RWPE2 (cell line): ENCODE data around the gene DLST.
"Not testable (repeated sequence)": the region's sequence is repeated elsewhere in the genome, so short reads cannot be mapped to it uniquely, and the experiment has no call there.

Experiments used
- ATAC-seq: fragments of 200-7000 bp; cut with Tn5 transposase; 3 replicates; pipeline ENCODE4 v1.9.1; 2021; ENCODE audit warnings: low read depth
- DNase-seq: peaks from one replicate; pipeline ENCODE4 v3.0.0-alpha.2; 2020; ENCODE audit warnings: low spot score
- H3K27ac ChIP-seq: fragments of 450-650 bp; 2 replicates; pipeline ENCODE4 v1.5.1; 2017; ENCODE audit warnings: mild to moderate bottlenecking; ENCODE audit not compliant: poor library complexity, severe bottlenecking
- H3K27me3 ChIP-seq: fragments of 250-450 bp; sonication (Bioruptor Pico); 2 replicates; pipeline ENCODE4 v1.5.1; 2021; ENCODE audit warnings: mild to moderate bottlenecking, moderate library complexity; ENCODE audit not compliant: insufficient read depth, poor library complexity, severe bottlenecking
- H3K36me3 ChIP-seq: fragments of 250-450 bp; sonication (Bioruptor Pico); 2 replicates; pipeline ENCODE4 v1.5.1; 2020; ENCODE audit warnings: low read depth, mild to moderate bottlenecking, moderate library complexity
- H3K4me1 ChIP-seq: fragments of 250-450 bp; sonication (Bioruptor Pico); 2 replicates; pipeline ENCODE4 v1.5.1; 2021; ENCODE audit warnings: mild to moderate bottlenecking, moderate library complexity; ENCODE audit not compliant: insufficient read depth, poor library complexity, severe bottlenecking
- H3K4me3 ChIP-seq: fragments of 250-450 bp; sonication (Bioruptor Pico); 2 replicates; pipeline ENCODE4 v1.5.1; 2021; ENCODE audit warnings: mild to moderate bottlenecking, moderate library complexity; ENCODE audit not compliant: severe bottlenecking
- H3K9me3 ChIP-seq: fragments of 250-450 bp; sonication (Bioruptor Pico); 2 replicates; pipeline ENCODE4 v1.5.1; 2021; ENCODE audit warnings: mild to moderate bottlenecking, moderate library complexity; ENCODE audit not compliant: severe bottlenecking
- CTCF ChIP-seq: fragments of 450-650 bp; IDR thresholded peaks from one replicate; pipeline ENCODE4 v1.5.1; 2017; ENCODE audit warnings: mild to moderate bottlenecking, moderate library complexity; ENCODE audit not compliant: poor library complexity, severe bottlenecking

Gene DLST

DNA sequence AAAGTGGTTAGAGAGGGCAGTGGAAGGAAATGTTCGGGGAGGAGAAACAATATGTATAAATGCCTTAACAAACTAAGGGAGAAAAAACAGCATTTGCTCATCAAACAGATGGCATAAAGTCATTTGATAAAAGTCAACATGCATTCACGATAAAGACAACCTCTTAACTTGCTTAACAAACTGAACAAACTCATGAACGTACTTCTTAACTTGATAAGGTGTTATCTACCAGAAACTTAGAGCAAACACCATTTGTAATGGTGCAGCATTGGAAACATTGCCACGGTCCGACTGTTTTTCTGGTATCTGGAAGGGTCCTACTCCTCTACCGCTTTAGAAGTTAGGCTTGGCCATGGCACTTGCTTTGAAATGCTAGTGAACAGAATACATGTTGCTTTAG lies 45.5 kb downstream of the DLST start:
- Histone ChIP-seq H3K27ac (no peak overlapping the region), H3K9me3 (no peaks in the 10 kb centered on the region), H3K27me3 (no peaks in the 10 kb centered on the region), H3K36me3 (no peaks in the 10 kb centered on the region), H3K4me1 (no peaks in the 10 kb centered on the region), H3K4me3 (no peak overlapping the region)
- DNase-seq: no peak
- TF ChIP-seq CTCF: no peak
- ATAC-seq: no peak

- H3K4me3 ChIP-seq: no peak overlapping the region
- TF ChIP-seq CTCF: no peak
Observed at GRCh38 chr14:74929242-74929641, 47.5 kb downstream of the DLST start.

GRCh38 chr14:74931744-74932143 lies 50.0 kb downstream of the DLST start:
- not testable (repeated sequence) for H3K9me3 ChIP-seq, ATAC-seq, H3K27ac ChIP-seq, DNase-seq, H3K36me3 ChIP-seq, H3K4me3 ChIP-seq, H3K4me1 ChIP-seq, H3K27me3 ChIP-seq

More at GRCh38 chr14:74929242-74929641, 47.5 kb downstream of the DLST start:
- ATAC-seq (no peak), DNase-seq (no peak)
- no peaks in the 10 kb centered on the region for H3K4me1 ChIP-seq
- no peaks in the 10 kb centered on the region for H3K36me3 ChIP-seq
- H3K9me3 ChIP-seq: no peaks in the 10 kb centered on the region
- H3K27me3 ChIP-seq: no peaks in the 10 kb centered on the region
- no peak overlapping the region for H3K27ac ChIP-seq

GRCh38 chr14:74932401-74932901 lies 50.7 kb downstream of the DLST start:
- no peaks in the 10 kb centered on the region for H3K4me1 ChIP-seq
- no peak for TF ChIP-seq CTCF
- no peaks in the 10 kb centered on the region for H3K9me3 ChIP-seq
- no peak overlapping the region for H3K4me3 ChIP-seq
- H3K36me3 ChIP-seq: no peaks in the 10 kb centered on the region
- H3K27ac ChIP-seq: no peak overlapping the region
- ATAC-seq (no peak), DNase-seq (no peak)
- no peaks in the 10 kb centered on the region for H3K27me3 ChIP-seq

DNA sequence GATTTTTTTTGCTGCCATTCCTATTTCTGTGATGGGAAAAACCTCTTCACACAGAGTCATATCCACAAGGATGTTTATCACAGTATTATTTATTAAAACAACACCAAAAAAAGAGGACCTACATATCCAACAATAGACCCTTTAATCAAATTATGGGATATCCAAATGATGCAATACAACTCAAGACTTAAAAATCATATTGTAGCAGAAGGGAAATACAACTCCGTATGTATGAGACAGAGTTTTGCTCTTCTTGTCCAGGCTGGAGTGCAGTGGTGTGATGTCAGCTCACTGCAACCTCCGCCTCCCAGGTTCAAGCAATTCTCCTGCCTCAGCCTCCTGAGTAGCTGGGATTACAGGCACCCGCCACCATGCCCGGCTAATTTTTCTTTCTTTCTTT lies 51.2 kb downstream of the DLST start:
- not testable (repeated sequence) for H3K9me3 ChIP-seq, H3K4me1 ChIP-seq, DNase-seq, ATAC-seq, H3K4me3 ChIP-seq, H3K36me3 ChIP-seq, H3K27me3 ChIP-seq, H3K27ac ChIP-seq

DNA sequence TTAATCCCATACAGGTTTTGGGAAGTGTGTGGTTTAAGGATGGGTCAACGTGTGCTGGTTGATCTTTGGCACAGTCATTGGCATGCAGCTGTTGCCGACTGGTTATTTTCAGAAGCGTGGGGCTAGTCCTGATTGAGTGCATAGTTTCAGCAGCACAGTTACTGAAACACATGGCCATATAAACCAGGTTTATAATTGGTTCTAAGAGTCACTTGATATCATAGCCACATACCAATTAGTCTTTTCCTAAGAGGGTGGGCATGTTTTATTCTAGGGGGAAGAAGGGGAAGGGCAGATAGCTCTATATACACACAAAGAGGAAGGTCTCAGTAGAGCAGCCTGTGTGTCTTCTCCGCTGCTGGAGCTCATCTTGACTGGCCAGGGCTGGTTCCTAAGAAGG lies 52.3 kb downstream of the DLST start:
- Histone ChIP-seq H3K27ac (no peak overlapping the region), H3K9me3 (no peaks in the 10 kb centered on the region), H3K27me3 (no peaks in the 10 kb centered on the region), H3K4me1 (no peaks in the 10 kb centered on the region), H3K4me3 (no peak overlapping the region), H3K36me3 (no peaks in the 10 kb centered on the region)
- ATAC-seq (no peak), DNase-seq (no peak)
- no peak for TF ChIP-seq CTCF
